ENCODE data around the gene ZNF621.

The ZNF621 gene

DNA sequence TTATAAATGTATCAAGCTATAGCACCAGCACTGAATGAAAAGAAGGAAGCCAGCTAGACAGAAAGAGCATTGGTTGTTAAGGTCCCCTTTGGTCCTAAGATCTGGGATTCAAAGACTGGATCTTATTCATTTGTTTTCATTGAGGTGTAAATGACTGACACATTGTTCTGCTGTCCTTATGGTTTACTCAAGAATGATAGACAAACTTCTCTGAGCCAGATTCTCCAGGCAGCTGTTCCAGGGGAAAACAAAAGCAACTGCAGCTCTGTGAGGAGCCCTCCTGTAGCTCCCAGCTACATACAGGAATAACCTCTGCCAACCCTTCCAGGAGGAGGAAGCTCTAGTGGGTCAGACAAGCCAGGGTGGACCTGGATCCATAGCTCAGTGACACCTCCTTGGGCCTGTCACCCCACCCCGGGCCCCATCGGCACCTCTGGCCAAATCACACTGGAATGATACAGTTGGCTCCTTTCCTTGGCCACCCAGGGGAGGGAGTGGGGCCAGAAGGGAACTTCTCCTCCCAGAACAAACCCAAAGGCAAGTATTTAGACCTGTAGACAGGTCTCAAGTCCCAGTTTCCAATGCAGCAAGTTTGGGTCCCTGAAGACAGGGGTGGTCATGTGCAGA is 57.8 kb downstream of the ZNF621 start:
- DNase-seq, result no peak
- TF ChIP-seq, protein P1, sequence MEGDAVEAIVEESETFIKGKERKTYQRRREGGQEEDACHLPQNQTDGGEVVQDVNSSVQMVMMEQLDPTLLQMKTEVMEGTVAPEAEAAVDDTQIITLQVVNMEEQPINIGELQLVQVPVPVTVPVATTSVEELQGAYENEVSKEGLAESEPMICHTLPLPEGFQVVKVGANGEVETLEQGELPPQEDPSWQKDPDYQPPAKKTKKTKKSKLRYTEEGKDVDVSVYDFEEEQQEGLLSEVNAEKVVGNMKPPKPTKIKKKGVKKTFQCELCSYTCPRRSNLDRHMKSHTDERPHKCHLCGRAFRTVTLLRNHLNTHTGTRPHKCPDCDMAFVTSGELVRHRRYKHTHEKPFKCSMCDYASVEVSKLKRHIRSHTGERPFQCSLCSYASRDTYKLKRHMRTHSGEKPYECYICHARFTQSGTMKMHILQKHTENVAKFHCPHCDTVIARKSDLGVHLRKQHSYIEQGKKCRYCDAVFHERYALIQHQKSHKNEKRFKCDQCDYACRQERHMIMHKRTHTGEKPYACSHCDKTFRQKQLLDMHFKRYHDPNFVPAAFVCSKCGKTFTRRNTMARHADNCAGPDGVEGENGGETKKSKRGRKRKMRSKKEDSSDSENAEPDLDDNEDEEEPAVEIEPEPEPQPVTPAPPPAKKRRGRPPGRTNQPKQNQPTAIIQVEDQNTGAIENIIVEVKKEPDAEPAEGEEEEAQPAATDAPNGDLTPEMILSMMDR (IDR thresholded peaks at IDR 0.05; ENCODE audit: low read depth, low read length), result no peak

DNA sequence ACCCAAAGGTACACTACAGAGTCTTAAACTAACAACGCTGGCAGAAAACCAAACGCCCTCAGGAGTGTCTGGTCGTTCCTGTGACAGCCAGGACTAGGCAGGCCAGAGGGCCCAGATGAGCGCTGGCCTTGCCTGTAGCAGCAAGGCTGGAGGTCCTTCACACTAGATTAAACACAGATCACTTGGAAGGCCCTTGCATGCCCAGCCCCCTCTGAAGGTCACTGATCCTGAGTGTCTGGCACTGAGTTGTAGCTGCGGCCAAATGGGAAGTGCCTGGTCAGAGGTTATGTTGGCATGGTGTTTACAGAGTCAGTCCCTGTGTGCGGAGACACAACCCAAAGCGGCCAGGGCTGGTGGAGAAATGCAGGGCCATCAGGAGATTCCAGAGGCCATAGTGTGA is 58.9 kb downstream of the ZNF621 start:
- H3K27ac ChIP-seq, result no peak overlapping the region
- no peaks in the 10 kb centered on the region for H3K9me3 ChIP-seq (ENCODE audit: severe bottlenecking)
- TF ChIP-seq, protein P1 (IDR thresholded peaks at IDR 0.05; ENCODE audit: low read depth, low read length), result no peak
- no peak for DNase-seq
- no peaks in the 10 kb centered on the region for H3K36me3 ChIP-seq
- no peaks in the 10 kb centered on the region for H3K27me3 ChIP-seq (ENCODE audit: insufficient read depth, low read depth, severe bottlenecking)
- no peak overlapping the region for H3K4me3 ChIP-seq (ENCODE audit: low read depth, low read length)

More for the DNA sequence above, 57.8 kb downstream of the ZNF621 start:
- Histone ChIP-seq H3K27me3 (ENCODE audit: insufficient read depth, low read depth, severe bottlenecking) (no peaks in the 10 kb centered on the region), H3K4me3 (ENCODE audit: low read depth, low read length) (no peak overlapping the region), H3K36me3 (no peaks in the 10 kb centered on the region), H3K9me3 (ENCODE audit: severe bottlenecking) (no peaks in the 10 kb centered on the region), H3K27ac (no peak overlapping the region)

DNA sequence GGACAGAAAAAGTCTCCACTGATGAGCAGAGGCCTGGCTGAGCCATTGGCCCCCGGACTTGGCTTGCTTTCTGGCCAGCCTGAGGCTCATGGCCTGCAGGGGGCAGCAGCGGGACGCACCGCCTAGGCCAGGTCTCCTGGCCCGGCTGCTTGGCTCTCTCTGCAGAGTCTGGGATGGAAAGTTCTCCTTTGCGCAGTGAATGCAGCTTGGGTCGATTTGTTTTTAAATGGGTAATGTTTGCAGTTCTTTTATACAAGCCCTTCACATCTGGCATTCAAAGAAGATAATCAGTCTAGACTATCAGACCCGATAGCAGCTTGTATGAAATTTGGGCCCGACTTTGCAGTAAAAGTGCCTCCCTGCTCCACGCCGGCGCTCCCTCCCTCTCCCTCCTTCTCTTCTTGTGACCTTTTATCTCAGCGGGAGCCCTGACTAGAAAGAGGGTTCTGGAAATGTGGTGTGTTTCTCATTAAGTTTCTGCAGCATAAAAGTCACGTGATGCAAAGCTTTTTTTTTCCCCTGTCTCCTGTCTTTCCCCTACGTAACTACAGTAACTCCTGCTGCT is 59.9 kb downstream of the ZNF621 start:
- Histone ChIP-seq H3K27ac (no peak overlapping the region), H3K4me3 (ENCODE audit: low read depth, low read length) (no peak overlapping the region), H3K27me3 (ENCODE audit: insufficient read depth, low read depth, severe bottlenecking) (no peaks in the 10 kb centered on the region), H3K36me3 (no peaks in the 10 kb centered on the region), H3K9me3 (ENCODE audit: severe bottlenecking) (no peaks in the 10 kb centered on the region)
- TF ChIP-seq, protein P1 (IDR thresholded peaks at IDR 0.05; ENCODE audit: low read depth, low read length), result peak; percentile 97
- peak; percentile 76 for DNase-seq

DNA sequence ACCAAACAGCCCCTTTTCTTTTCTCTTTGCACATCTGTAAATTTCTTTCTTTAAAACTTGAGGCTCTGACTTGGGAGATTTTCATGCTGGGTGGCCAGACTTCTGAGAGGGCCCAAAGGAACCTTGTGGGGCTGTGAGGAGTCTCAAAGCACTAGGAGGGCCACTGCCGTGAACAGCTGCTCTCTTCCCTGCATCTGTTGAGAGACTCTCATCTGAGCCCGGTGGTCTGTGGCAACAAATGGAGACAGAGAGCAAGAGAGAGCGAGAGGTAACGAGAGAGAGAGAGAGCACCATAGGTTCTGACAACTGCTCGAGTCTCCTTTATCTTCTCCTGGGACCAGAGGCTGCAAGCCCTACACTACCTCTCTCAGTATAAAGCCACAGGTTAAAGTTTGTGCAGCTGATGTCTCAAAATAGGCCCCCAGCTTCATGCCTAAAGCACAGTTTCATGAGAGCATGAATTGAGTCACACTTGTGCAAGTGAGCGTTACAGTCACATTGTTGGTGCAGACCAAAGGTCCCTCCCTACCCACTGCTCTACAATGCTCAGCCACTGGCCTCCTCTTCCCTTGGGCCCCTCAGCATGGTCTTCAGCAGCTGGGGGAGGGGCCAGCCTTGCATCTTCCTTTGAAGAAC is 60.7 kb downstream of the ZNF621 start:
- Histone ChIP-seq H3K9me3 (ENCODE audit: severe bottlenecking) (no peaks in the 10 kb centered on the region), H3K27ac (no peak overlapping the region), H3K36me3 (no peaks in the 10 kb centered on the region), H3K27me3 (ENCODE audit: insufficient read depth, low read depth, severe bottlenecking) (no peaks in the 10 kb centered on the region), H3K4me3 (ENCODE audit: low read depth, low read length) (no peak overlapping the region)
- DNase-seq, result no peak
- TF ChIP-seq, protein P1 (IDR thresholded peaks at IDR 0.05; ENCODE audit: low read depth, low read length), result no peak

DNA sequence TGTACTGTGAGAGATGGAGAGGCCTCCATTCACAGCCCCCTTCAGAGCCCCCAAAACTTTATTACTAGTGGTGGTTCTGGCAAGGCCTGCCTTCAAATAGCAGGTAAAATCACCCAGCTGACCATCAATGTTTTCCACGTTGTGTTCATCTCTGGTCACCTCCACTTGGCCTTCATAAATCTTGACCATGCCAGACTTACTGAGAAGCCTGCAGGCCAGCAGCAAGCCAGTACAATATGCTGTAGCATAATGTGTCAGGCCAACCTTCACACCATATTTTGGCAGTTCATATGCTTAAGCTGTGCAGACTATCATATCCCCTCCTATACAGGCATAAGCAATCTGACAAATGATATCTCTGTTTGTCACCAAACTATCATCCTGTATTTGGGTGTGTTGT is 62.1 kb downstream of the ZNF621 start:
- TF ChIP-seq, protein P1 (IDR thresholded peaks at IDR 0.05; ENCODE audit: low read depth, low read length), result no peak
- Histone ChIP-seq H3K27me3 (ENCODE audit: insufficient read depth, low read depth, severe bottlenecking) (no peaks in the 10 kb centered on the region), H3K27ac (no peak overlapping the region), H3K36me3 (no peaks in the 10 kb centered on the region), H3K4me3 (ENCODE audit: low read depth, low read length) (no peak overlapping the region), H3K9me3 (ENCODE audit: severe bottlenecking) (no peaks in the 10 kb centered on the region)
- DNase-seq, result no peak

Data from WERI-Rb-1 (cell line).